ENCODE data around the gene ECEL1.
"Not testable (repeated sequence)": the region's sequence is repeated elsewhere in the genome, so short reads cannot be mapped to it uniquely, and the experiment has no call there.

ECEL1 gene

GRCh38 chr2:232487385-232488096 is at the start of gene ECEL1:
Gene ECEL1 (minus strand): TSS chr2:232487834. CDS start chr2:232486653, 1,181 bp downstream.
- H3K4me1 ChIP-seq (ENCODE audit: insufficient read depth, low read length): peaks cover 7% of the 10 kb centered on the region; the same call in 1 of the 2 replicates
- H3K9me3 ChIP-seq (ENCODE audit: insufficient read depth, low read depth, low read length): no peaks in the 10 kb centered on the region
- no peak within 1 kb of the TSS for H3K27ac ChIP-seq (ENCODE audit: low read length)
- H3K27me3 ChIP-seq (ENCODE audit: insufficient read depth, low read length): peaks cover 75% of the 10 kb centered on the region
- H3K36me3 ChIP-seq (ENCODE audit: insufficient read depth, low read depth, low read length): no peaks in the 10 kb centered on the region
- H3K4me3 ChIP-seq (ENCODE audit: low read length): peak within 1 kb of the TSS; percentile 60; the same call in 1 of the 2 replicates
- no peak within 1 kb of the TSS for H3K9ac ChIP-seq (ENCODE audit: low read depth, low read length)

DNA sequence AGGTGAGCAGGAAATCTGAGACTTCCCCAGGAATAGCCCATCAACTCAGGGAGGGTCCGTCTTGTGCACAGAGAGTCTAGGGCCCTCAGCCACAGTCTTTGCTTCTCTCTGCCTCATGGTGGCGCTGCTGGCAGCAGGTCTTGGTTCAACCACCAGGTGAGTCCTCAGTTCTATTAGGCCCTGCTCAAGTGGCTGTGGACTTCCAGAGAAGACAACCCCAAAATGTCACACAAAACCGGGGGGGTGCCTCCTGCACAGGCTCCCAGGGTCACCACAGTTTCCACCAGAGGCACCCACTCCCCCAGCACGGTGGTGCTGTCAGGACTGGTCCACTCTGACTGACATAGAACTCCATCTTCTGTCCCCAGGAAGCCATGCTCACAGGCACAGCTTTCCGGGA is 49.4 kb upstream of the ECEL1 start:
- Histone ChIP-seq H3K4me3 (ENCODE audit: low read length) (no peak overlapping the region), H3K9me3 (ENCODE audit: insufficient read depth, low read depth, low read length) (no peaks in the 10 kb centered on the region; the same call in 1 of the 2 replicates), H3K27me3 (ENCODE audit: insufficient read depth, low read length) (no peaks in the 10 kb centered on the region; the same call in 1 of the 2 replicates), H3K9ac (ENCODE audit: low read depth, low read length) (no peak overlapping the region), H3K27ac (ENCODE audit: low read length) (no peak overlapping the region), H3K4me1 (ENCODE audit: insufficient read depth, low read length) (peaks cover 9% of the 10 kb centered on the region; the same call in 1 of the 2 replicates), H3K36me3 (ENCODE audit: insufficient read depth, low read depth, low read length) (no peaks in the 10 kb centered on the region)

GRCh38 chr2:232535761-232536530 is 48.3 kb upstream of the ECEL1 start:
- Histone ChIP-seq H3K36me3 (ENCODE audit: insufficient read depth, low read depth, low read length) (no peaks in the 10 kb centered on the region), H3K4me3 (ENCODE audit: low read length) (no peak overlapping the region), H3K4me1 (ENCODE audit: insufficient read depth, low read length) (peaks cover 9% of the 10 kb centered on the region; the same call in 1 of the 2 replicates), H3K9ac (ENCODE audit: low read depth, low read length) (no peak overlapping the region), H3K27ac (ENCODE audit: low read length) (no peak overlapping the region), H3K27me3 (ENCODE audit: insufficient read depth, low read length) (no peaks in the 10 kb centered on the region; the same call in 1 of the 2 replicates), H3K9me3 (ENCODE audit: insufficient read depth, low read depth, low read length) (no peaks in the 10 kb centered on the region; the same call in 1 of the 2 replicates)

DNA sequence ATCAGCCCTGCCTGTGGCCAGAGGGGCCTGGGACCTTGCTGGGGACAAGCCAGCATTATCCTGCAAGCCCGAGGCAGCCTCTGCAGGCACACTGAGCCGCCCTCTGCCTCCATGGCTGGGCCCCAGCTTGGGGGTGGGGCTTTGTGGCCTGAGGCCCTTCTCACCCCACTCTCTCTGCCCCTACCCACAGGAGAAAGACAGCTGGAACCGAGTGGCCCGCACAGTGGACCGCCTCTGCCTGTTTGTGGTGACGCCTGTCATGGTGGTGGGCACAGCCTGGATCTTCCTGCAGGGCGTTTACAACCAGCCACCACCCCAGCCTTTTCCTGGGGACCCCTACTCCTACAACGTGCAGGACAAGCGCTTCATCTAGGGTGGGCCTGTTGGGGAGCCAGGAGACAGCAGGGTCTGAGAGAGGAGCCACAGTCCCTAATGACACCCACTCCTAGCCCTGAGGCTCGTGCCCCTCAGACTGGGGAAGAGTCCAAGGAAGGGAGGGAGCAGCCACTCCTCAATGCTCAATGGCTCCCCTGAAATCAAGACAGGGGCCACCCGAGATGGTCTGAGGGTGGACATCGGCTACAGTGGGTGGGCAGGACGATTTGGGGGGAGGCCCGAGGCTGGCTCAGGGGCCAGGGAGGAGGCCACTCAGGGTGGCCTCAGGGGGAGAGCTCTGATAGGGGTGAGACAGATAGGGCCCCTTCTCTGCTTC is 47.5 kb upstream of the ECEL1 start:
- H3K4me1 ChIP-seq (ENCODE audit: insufficient read depth, low read length): peaks cover 9% of the 10 kb centered on the region; the same call in 1 of the 2 replicates
- no peaks in the 10 kb centered on the region for H3K36me3 ChIP-seq (ENCODE audit: insufficient read depth, low read depth, low read length)
- no peak overlapping the region for H3K9ac ChIP-seq (ENCODE audit: low read depth, low read length)
- no peak overlapping the region for H3K27ac ChIP-seq (ENCODE audit: low read length)
- H3K4me3 ChIP-seq (ENCODE audit: low read length): no peak overlapping the region
- no peaks in the 10 kb centered on the region; the same call in 1 of the 2 replicates for H3K9me3 ChIP-seq (ENCODE audit: insufficient read depth, low read depth, low read length)
- H3K27me3 ChIP-seq (ENCODE audit: insufficient read depth, low read length): no peaks in the 10 kb centered on the region; the same call in 1 of the 2 replicates

GRCh38 chr2:232533944-232534710 is 46.5 kb upstream of the ECEL1 start:
- no peaks in the 10 kb centered on the region for H3K36me3 ChIP-seq (ENCODE audit: insufficient read depth, low read depth, low read length)
- H3K9ac ChIP-seq (ENCODE audit: low read depth, low read length): no peak overlapping the region
- no peak overlapping the region for H3K27ac ChIP-seq (ENCODE audit: low read length)
- H3K4me1 ChIP-seq (ENCODE audit: insufficient read depth, low read length): peaks cover 6% of the 10 kb centered on the region; the same call in 1 of the 2 replicates
- no peaks in the 10 kb centered on the region for H3K27me3 ChIP-seq (ENCODE audit: insufficient read depth, low read length)
- no peaks in the 10 kb centered on the region; the same call in 1 of the 2 replicates for H3K9me3 ChIP-seq (ENCODE audit: insufficient read depth, low read depth, low read length)
- no peak overlapping the region for H3K4me3 ChIP-seq (ENCODE audit: low read length)

GRCh38 chr2:232532821-232533220 is 45.2 kb upstream of the ECEL1 start:
- H3K4me1 ChIP-seq (ENCODE audit: insufficient read depth, low read length); H3K9me3 ChIP-seq (ENCODE audit: insufficient read depth, low read depth, low read length); H3K36me3 ChIP-seq (ENCODE audit: insufficient read depth, low read depth, low read length); H3K27ac ChIP-seq (ENCODE audit: low read length); H3K9ac ChIP-seq (ENCODE audit: low read depth, low read length); H3K4me3 ChIP-seq (ENCODE audit: low read length): not testable (repeated sequence)
- peaks cover 13% of the 10 kb centered on the region; the same call in 1 of the 2 replicates for H3K27me3 ChIP-seq (ENCODE audit: insufficient read depth, low read length)

- Histone ChIP-seq H3K9me3 (ENCODE audit: insufficient read depth, low read depth, low read length) (no peaks in the 10 kb centered on the region; the same call in 1 of the 2 replicates), H3K4me3 (ENCODE audit: low read length) (no peak overlapping the region), H3K36me3 (ENCODE audit: insufficient read depth, low read depth, low read length) (no peaks in the 10 kb centered on the region), H3K27me3 (ENCODE audit: insufficient read depth, low read length) (peaks cover 16% of the 10 kb centered on the region; the same call in 1 of the 2 replicates), H3K4me1 (ENCODE audit: insufficient read depth, low read length) (no peaks in the 10 kb centered on the region), H3K27ac (ENCODE audit: low read length) (no peak overlapping the region), H3K9ac (ENCODE audit: low read depth, low read length) (no peak overlapping the region)
These were observed 44.8 kb upstream of the ECEL1 start for GRCh38 chr2:232532419-232532818.

DNA sequence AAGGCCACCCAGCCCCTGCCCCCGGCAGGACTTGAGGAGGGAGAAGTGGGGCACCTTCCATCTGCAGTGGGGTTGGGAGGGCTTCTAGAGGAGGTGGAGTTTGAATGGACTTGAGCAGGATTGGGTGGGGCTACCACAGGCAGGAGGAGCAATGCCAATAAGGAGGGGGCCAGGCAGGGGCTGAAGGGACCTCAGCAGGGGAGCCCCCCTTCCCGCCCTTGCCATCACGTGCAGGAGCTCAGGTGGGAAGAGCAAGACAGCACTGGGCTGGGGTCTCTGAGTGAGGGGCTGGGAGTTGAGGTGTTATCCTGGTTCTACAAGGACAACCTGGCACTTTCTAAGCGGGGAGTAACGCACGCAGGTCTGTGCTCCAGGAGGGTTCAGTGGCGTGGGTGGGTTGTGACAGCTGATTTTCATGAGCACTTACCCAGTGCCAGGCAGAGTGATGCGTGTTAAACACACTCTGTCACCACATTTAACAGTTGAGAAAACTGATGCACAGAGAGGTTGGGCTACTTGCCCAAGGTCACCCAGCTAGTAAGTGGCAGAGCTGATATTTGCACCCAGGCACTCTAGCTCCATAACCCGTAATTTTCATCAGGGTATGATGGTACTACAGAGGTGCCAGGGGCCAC is 43.1 kb upstream of the ECEL1 start:
- Histone ChIP-seq H3K36me3 (ENCODE audit: insufficient read depth, low read depth, low read length) (no peaks in the 10 kb centered on the region), H3K4me3 (ENCODE audit: low read length) (no peak overlapping the region), H3K4me1 (ENCODE audit: insufficient read depth, low read length) (no peaks in the 10 kb centered on the region), H3K27me3 (ENCODE audit: insufficient read depth, low read length) (peaks cover 16% of the 10 kb centered on the region; the same call in 1 of the 2 replicates), H3K9ac (ENCODE audit: low read depth, low read length) (no peak overlapping the region), H3K9me3 (ENCODE audit: insufficient read depth, low read depth, low read length) (no peaks in the 10 kb centered on the region), H3K27ac (ENCODE audit: low read length) (no peak overlapping the region)

GRCh38 chr2:232529806-232530547 is 42.3 kb upstream of the ECEL1 start:
- Histone ChIP-seq H3K9me3 (ENCODE audit: insufficient read depth, low read depth, low read length) (no peaks in the 10 kb centered on the region), H3K4me3 (ENCODE audit: low read length) (no peak overlapping the region), H3K27me3 (ENCODE audit: insufficient read depth, low read length) (peaks cover 19% of the 10 kb centered on the region), H3K27ac (ENCODE audit: low read length) (no peak overlapping the region), H3K4me1 (ENCODE audit: insufficient read depth, low read length) (no peaks in the 10 kb centered on the region), H3K36me3 (ENCODE audit: insufficient read depth, low read depth, low read length) (no peaks in the 10 kb centered on the region), H3K9ac (ENCODE audit: low read depth, low read length) (no peak overlapping the region)

DNA sequence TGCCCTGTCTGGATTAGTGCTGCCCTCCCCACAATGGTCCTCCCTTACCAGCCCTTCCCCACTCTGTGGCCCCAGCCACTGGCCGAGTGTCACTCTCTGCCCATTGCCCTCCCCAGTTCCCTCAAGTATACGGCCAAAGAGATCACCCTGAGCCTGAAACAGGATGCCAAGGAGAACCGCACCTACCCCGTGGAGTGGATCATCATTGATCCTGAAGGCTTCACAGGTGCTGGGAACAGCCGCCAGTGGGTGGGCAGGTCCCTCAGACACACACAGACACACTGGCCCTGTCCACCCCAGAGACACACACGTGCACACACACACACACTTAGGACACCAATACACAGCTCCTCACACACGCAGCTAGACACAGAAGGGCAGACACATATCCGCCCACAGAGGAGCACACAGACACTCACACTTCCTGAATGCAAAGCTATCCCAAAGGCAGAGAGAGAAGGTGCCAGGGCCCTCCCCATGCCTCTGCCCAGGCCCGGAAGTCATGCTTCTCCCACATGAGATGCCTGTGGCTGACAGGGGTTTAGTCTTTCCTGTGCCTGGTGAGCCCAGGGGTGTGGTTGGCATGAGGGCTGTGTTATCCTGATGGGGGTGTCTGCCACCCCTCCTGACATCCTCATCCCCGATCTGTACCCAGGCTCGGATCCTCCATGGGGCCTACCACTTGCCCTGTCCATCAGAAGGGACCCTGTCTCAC is 41.3 kb upstream of the ECEL1 start:
- Histone ChIP-seq H3K36me3 (ENCODE audit: insufficient read depth, low read depth, low read length) (no peaks in the 10 kb centered on the region), H3K4me3 (ENCODE audit: low read length) (no peak overlapping the region), H3K27me3 (ENCODE audit: insufficient read depth, low read length) (peaks cover 29% of the 10 kb centered on the region), H3K4me1 (ENCODE audit: insufficient read depth, low read length) (no peaks in the 10 kb centered on the region), H3K9me3 (ENCODE audit: insufficient read depth, low read depth, low read length) (no peaks in the 10 kb centered on the region), H3K27ac (ENCODE audit: low read length) (no peak overlapping the region), H3K9ac (ENCODE audit: low read depth, low read length) (no peak overlapping the region)

All from iPS-20b (cell line).